Gastrocnemius medialis (tissue), 4 donors: ENCODE results near the gene PGAP1. TPM values are rescaled to one million over a fixed set of nuclear protein-coding genes. Genes with fewer than 3 reads are reported as not detected.

ENCODE experiments used
- ATAC-seq, 2 donors: fragments of 150-250 bp; one replicate each; pipeline ENCODE4 v1.9.1; 2016
- DNase-seq, 2 donors: peaks; one replicate each; pipeline ENCODE4 v3.0.0-alpha.2; 2019
- H3K27ac ChIP-seq, 4 donors: fragments of 200-600 bp; sonication (generic); 1 replicate in 1 of 4; 2 replicates in 3 of 4; pipeline ENCODE4 v1.5.1; 2016 to 2018; ENCODE audit warnings: mild to moderate bottlenecking in 2 of 4, moderate library complexity in 1 of 4
- H3K27me3 ChIP-seq, 3 donors: fragments of 200-600 bp; sonication (generic) in 2 of 3; 1 replicate in 1 of 3; 2 replicates in 2 of 3; pipeline versions ENCODE4 v1.5.1 to v1.6.0; 2016 to 2019; ENCODE audit warnings: mild to moderate bottlenecking in 1 of 3, moderate library complexity in 1 of 3
- H3K36me3 ChIP-seq, 2 donors: fragments of 200-600 bp; sonication (generic) in 1 of 2; one replicate each; pipeline ENCODE4 v1.5.1; 2017 to 2018
- H3K4me1 ChIP-seq, 2 donors: fragments of 200-600 bp; sonication (generic) in 1 of 2; one replicate each; pipeline ENCODE4 v1.5.1; 2016 to 2017; ENCODE audit warnings: mild to moderate bottlenecking in 2 of 2
- H3K4me3 ChIP-seq, 4 donors: fragments of 200-600 bp; sonication (generic) in 3 of 4; 1 replicate in 1 of 4; 2 replicates in 3 of 4; pipeline ENCODE4 v1.5.1; 2016 to 2019; ENCODE audit warnings: mild to moderate bottlenecking in 2 of 4
- H3K9me3 ChIP-seq, 3 donors: fragments of 200-600 bp; sonication (generic) in 2 of 3; 1 replicate in 1 of 3; 2 replicates in 2 of 3; pipeline ENCODE4 v1.5.1; 2016 to 2019
- POLR2A ChIP-seq, 2 donors: fragments of 450-650 bp; IDR thresholded peaks; one replicate each; pipeline ENCODE4 v1.6.1; 2017; ENCODE audit warnings: antibody characterized with exemption in 2 of 2, mild to moderate bottlenecking in 2 of 2, moderate library complexity in 2 of 2
- in situ Hi-C, 4 donors: fragments of 200-750 bp; cut with MboI; loops; one replicate each; pipeline versions ENCODE4 v1.15.0 to v1.8.0; 2017; ENCODE audit warnings: low sequenced_read_pairs in 4 of 4
- intact Hi-C: fragments of 100-400 bp; cut with DNase I; formaldehyde crosslinking; loops from one replicate; pipeline ENCODE4 v1.15.1; 2023; ENCODE audit warnings: low total_unique reads
- total RNA-seq, 4 donors: library from RNA; depleted of rRNA; stranded (reverse); fragments of >200 nt; gene quantifications; one replicate each; pipeline versions ENCODE4 v1.1.0 to v1.2.3, GENCODE V29; 2016
- TF ChIP-seq, protein P1 (sequence below), 5 experiments: fragments of 450-650 bp in 3 of 5; fragments of 200-600 bp in 2 of 5; sonication (generic) in 2 of 5; IDR thresholded peaks in 4 of 5; conservative IDR thresholded peaks in 1 of 5; 1 replicate in 4 of 5; 2 replicates in 1 of 5; pipeline ENCODE4 v1.5.1; 2016 to 2019; ENCODE audit warnings: antibody characterized with exemption in 5 of 5, mild to moderate bottlenecking in 3 of 5, moderate library complexity in 3 of 5

The PGAP1 gene
- total RNA-seq, 4 donors from 2014 or later, result 1.3 to 3.7 (median 1.8) TPM

GRCh38 chr2:196970099-196970498 is 43.6 kb upstream of the PGAP1 start:
- no peak overlapping the region for H3K27ac ChIP-seq
- intact Hi-C loops, result no loop called here
- no peak overlapping the region for H3K4me3 ChIP-seq
- peaks cover 0 to 4% of the 10 kb centered on the region in 2 donors for H3K4me1 ChIP-seq
- H3K36me3 ChIP-seq, result no peaks in the 10 kb centered on the region
- H3K9me3 ChIP-seq, result no peaks in the 10 kb centered on the region
- no peak for DNase-seq
- ATAC-seq, result no peak
- no peak for TF ChIP-seq POLR2A (IDR thresholded peaks at IDR 0.05)
- TF ChIP-seq, protein P1, sequence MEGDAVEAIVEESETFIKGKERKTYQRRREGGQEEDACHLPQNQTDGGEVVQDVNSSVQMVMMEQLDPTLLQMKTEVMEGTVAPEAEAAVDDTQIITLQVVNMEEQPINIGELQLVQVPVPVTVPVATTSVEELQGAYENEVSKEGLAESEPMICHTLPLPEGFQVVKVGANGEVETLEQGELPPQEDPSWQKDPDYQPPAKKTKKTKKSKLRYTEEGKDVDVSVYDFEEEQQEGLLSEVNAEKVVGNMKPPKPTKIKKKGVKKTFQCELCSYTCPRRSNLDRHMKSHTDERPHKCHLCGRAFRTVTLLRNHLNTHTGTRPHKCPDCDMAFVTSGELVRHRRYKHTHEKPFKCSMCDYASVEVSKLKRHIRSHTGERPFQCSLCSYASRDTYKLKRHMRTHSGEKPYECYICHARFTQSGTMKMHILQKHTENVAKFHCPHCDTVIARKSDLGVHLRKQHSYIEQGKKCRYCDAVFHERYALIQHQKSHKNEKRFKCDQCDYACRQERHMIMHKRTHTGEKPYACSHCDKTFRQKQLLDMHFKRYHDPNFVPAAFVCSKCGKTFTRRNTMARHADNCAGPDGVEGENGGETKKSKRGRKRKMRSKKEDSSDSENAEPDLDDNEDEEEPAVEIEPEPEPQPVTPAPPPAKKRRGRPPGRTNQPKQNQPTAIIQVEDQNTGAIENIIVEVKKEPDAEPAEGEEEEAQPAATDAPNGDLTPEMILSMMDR (IDR thresholded peaks at IDR 0.05 in 4 of 5, conservative IDR thresholded peaks at IDR 0.05 in 1 of 5), result no peak
- in situ Hi-C loops, result no loop called here
- no peaks in the 10 kb centered on the region for H3K27me3 ChIP-seq

DNA sequence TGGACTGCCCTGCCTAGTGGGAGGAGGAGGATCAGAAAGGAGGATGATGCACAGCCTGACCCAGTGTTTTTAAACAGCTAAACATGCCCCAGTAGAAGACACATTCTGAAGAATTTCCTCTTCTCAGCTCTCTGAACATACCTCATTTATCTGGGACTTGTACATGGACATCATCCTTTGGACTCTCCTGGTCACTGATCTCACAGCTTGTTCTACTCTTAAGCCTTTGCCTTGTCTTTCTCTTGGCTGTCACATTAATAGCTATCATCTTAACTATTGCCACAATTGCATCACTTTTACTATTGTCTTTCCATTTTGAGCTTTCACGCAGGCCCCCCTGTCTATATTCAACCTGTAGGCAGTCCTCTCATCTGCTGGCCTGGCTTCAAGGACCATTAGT is 42.0 kb upstream of the PGAP1 start:
- Histone ChIP-seq H3K27me3 (no peaks in the 10 kb centered on the region), H3K36me3 (no peaks in the 10 kb centered on the region), H3K27ac (no peak overlapping the region), H3K4me1 (peaks cover 0 to 4% of the 10 kb centered on the region in 2 donors), H3K9me3 (no peaks in the 10 kb centered on the region), H3K4me3 (no peak overlapping the region)
- ATAC-seq (no peak), DNase-seq (no peak)
- TF ChIP-seq POLR2A (IDR thresholded peaks at IDR 0.05), result no peak
- TF ChIP-seq, protein P1 (IDR thresholded peaks at IDR 0.05 in 4 of 5, conservative IDR thresholded peaks at IDR 0.05 in 1 of 5), result no peak
- in situ Hi-C loops, result no loop called here
- intact Hi-C loops, result no loop called here

DNA sequence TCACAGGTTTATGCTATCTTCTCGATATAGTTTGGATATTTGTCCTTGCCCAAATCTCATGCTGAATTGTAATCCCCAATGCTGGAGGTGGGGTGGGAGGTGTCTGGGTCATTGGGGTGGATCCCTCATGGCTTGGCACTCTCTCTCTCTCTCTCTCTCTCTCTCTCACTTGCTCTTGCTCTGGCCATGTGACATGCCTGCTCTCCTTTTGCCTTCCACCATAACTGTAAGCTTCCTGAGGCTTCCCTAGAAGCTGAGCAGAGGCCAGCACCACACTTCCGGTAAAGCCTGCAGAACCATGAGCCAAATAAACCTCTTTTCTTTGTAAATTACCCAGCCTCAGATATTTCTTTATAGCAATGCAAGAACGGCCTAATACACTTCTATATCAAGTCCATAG is 41.3 kb upstream of the PGAP1 start:
- H3K27me3 ChIP-seq, result no peaks in the 10 kb centered on the region
- no peak for TF ChIP-seq POLR2A (IDR thresholded peaks at IDR 0.05)
- TF ChIP-seq, protein P1 (IDR thresholded peaks at IDR 0.05 in 4 of 5, conservative IDR thresholded peaks at IDR 0.05 in 1 of 5), result no peak
- intact Hi-C loops, result no loop called here
- H3K36me3 ChIP-seq, result no peaks in the 10 kb centered on the region
- DNase-seq, result no peak
- H3K4me1 ChIP-seq, result peaks cover 0 to 4% of the 10 kb centered on the region in 2 donors
- no peak for ATAC-seq
- no peak overlapping the region for H3K27ac ChIP-seq
- no peaks in the 10 kb centered on the region for H3K9me3 ChIP-seq
- in situ Hi-C loops, result no loop called here
- H3K4me3 ChIP-seq, result no peak overlapping the region

DNA sequence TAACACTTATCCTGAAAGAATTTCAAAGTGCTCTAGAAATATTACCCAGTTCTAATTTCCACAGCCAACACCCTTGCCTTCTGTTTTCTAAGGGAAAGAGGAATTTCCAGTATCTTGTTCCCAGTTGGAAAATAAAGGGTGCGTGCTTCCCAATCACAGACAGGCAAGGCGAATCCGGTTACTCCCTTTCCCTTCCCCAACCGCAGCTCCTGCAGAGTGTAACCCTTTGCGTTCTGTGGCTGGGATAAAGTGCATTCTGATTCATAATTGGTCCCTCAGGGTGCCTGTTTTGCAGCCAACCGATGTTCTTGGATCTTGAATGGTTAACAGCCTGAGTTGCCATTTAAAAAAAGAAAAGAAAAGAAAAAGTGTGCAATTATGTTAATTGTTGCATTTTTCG is 40.6 kb upstream of the PGAP1 start:
- DNase-seq, result no peak
- Histone ChIP-seq H3K4me1 (peaks cover 0 to 4% of the 10 kb centered on the region in 2 donors), H3K36me3 (no peaks in the 10 kb centered on the region), H3K27ac (no peak overlapping the region), H3K4me3 (peak overlapping the region in 3 of 4 donors; percentile 29 to 33 (median 32)), H3K9me3 (no peaks in the 10 kb centered on the region), H3K27me3 (no peaks in the 10 kb centered on the region)
- no peak for ATAC-seq
- in situ Hi-C loops, result no loop called here
- intact Hi-C loops, result no loop called here
- TF ChIP-seq POLR2A (IDR thresholded peaks at IDR 0.05), result no peak
- TF ChIP-seq, protein P1 (IDR thresholded peaks at IDR 0.05 in 4 of 5, conservative IDR thresholded peaks at IDR 0.05 in 1 of 5), result no peak

DNA sequence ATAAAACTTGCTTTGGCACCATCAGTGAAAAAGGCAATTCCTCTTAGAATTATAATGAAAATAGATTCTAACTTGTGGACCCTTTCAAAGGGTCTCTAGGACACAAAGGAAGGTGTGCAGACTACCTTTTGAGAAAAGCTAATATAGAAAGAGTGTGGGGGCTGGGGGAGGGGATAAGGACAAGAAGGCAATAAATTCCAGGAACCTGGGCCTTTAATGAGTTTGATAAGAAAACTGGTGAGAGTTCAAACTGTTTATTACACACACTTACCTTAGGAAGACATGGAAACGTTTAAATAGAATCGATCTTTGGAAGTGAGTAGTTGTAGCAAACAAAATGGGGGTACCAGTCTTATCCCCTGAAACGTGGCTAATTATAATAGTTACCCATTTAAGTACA is 39.6 kb upstream of the PGAP1 start:
- Histone ChIP-seq H3K9me3 (no peaks in the 10 kb centered on the region), H3K27me3 (no peaks in the 10 kb centered on the region), H3K36me3 (no peaks in the 10 kb centered on the region), H3K4me1 (peaks cover 0 to 4% of the 10 kb centered on the region in 2 donors), H3K4me3 (no peak overlapping the region), H3K27ac (no peak overlapping the region)
- no peak for ATAC-seq
- in situ Hi-C loops (no loop called here), intact Hi-C loops (no loop called here)
- TF ChIP-seq POLR2A (IDR thresholded peaks at IDR 0.05), result no peak
- TF ChIP-seq, protein P1 (IDR thresholded peaks at IDR 0.05 in 4 of 5, conservative IDR thresholded peaks at IDR 0.05 in 1 of 5), result no peak
- no peak for DNase-seq
